GM18868 (cell line): ENCODE measurements around the gene GNAO1.
"Not testable (repeated sequence)": the region's sequence is repeated elsewhere in the genome, so short reads cannot be mapped to it uniquely, and the experiment has no call there.

Source experiments
- ATAC-seq: cut with Tn5 transposase; IDR thresholded peaks from one replicate; pipeline ENCODE4 v1.9.1; 2021; ENCODE audit warnings: mild to moderate bottlenecking, moderate library complexity; ENCODE audit not compliant: unreplicated experiment

GNAO1 gene

GRCh38 chr16:56379044-56379443 lies 187.8 kb downstream of the GNAO1 start:
- ATAC-seq = not testable (repeated sequence)

GRCh38 chr16:56380778-56381485 lies 189.6 kb downstream of the GNAO1 start:
- ATAC-seq = not testable (repeated sequence)

- no peak for ATAC-seq
Observed at GRCh38 chr16:56382459-56382858, 191.2 kb downstream of the GNAO1 start.

DNA sequence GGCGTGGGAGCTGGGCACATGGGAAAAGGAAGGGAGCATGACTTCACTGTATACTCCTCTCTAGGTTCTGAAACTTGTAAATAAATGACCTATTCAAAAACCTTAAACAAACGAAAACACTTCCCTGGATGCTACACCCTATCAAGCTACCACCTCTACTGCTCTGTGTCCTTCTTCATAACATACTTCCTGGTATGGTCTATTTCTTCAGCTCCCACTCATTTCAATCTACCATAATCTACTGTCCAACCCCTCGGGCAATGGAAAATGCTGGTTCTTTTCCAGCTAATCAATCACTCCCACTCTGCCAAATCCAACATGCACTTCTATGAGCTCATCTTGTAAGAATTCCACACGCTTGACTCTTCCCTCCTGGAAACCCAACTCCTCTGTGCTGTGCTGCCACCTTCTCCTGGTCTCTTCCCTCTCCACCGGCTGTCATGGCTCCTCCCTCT lies 191.6 kb downstream of the GNAO1 start:
- ATAC-seq = no peak

DNA sequence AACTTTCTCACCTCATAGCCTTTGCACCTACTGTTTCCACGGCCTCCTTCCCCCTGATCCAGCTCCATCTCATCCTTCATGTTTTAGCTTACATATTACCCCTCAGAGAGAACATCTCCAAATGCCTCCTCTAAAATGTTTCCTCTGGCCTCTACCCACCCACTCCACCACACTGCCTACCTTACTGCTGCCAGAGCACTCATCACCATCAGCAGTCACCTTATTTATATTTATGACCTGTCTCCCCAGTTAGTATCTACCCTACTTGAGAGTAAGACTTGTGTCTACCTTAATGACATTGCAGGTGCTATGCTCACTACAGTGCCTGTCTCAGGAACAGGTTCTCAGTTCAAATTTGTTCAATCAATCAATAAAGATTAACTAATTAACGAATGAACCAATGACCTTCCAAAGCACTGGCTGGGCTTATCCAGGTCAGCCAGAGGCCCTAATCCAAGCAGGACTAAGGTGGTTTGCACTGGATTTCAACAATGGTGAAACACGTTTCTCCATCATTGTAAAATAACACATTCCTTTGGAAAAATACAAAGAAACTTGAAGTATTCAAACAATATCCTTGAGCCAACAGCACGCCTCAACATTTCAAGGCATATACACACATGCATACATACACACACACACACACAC lies 192.9 kb downstream of the GNAO1 start:
- ATAC-seq = no peak

- no peak for ATAC-seq
Observed at GRCh38 chr16:56387396-56387795, 196.1 kb downstream of the GNAO1 start.

DNA sequence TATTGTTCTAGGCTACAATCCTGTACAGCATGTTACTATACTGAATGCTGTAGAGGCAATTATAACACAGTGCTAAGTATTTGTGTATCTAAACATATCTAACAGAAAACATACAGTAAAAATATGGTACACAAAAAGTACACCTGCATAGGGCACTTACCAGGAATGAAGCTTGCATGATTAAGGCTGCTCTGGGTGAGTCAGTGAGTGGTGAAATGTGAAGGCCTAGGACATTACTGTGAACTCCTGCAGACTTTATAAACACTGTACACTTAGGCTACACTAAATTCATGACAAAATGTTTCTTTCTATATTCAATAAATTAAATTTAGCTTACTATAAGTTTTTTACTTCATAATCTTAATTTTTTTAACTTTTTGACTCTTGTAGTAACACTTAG lies 196.9 kb downstream of the GNAO1 start:
- ATAC-seq = no peak

- no peak for ATAC-seq
Observed at GRCh38 chr16:56389554-56389953, 198.3 kb downstream of the GNAO1 start.

- ATAC-seq = not testable (repeated sequence)
Observed at GRCh38 chr16:56396724-56397123, 205.4 kb downstream of the GNAO1 start.

- ATAC-seq = no peak
Observed at GRCh38 chr16:56399047-56399446, 207.8 kb downstream of the GNAO1 start.

- no peak for ATAC-seq
Observed at GRCh38 chr16:56399486-56399885, 208.2 kb downstream of the GNAO1 start.

DNA sequence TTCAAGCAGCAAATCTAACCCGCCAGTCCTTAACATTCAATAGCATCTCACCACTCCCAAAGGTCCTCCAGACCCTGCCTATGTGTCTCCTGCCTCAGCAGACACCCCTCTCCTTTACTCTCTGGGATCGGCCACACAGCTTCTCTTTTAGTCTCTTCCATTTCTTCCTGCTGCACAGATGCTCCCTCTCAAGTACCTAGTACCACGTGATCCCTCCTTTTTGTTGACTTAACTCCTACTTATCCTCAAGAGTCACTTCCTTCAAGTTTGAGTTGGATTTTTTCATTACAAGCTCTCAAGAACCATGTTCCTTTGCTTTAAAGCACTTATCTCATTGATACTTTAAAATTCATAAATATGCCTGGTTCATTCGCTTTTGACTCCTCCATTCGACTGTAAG lies 209.2 kb downstream of the GNAO1 start:
- no peak for ATAC-seq

- no peak for ATAC-seq
Observed at GRCh38 chr16:56401482-56401881, 210.2 kb downstream of the GNAO1 start.

DNA sequence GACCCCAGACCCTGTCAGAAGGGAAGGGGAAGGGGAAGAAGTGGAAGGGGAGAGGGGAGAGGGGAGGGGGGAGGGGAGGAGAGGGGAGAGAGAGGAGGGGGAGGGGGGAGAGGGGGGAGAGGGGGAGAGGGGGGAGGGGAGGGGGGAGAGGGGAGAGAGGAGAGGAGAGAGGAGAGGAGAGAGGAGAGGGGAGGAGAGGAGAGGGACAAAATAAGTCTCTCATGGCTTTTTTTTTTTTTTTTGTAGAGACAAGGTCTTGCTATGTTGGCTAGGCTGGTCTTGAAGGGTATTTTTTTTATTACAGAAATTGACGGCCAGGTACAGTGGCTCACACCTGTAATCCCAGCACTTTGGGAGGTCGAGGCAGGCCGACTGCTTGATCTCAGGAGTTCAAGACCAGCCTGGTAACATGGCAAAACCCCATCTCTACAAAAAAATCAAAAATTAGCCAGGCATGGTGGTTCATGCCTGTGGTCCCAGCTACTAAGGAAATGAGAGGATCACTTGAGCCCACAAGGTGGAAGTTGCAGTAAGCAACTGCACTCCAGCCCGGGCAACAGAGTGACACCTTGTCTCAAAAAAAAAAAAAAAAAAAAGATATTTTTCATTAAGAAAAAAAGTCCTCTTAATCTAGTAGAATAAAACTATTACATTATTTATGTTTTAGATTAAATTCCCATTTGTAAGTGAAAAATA lies 214.8 kb downstream of the GNAO1 start:
- no peak for ATAC-seq
